ENCODE data around the gene PTPA. TPM values are rescaled to one million over a fixed set of nuclear protein-coding genes. Genes with fewer than 3 reads are reported as not detected.
A peak's percentile ranks its signal among the peaks of the same experiment; 100 is the strongest.

Gene PTPA
- total and polyA plus RNA-seq, 2 donors (not counting 1 experiment from before 2014, with no cell fraction given): 35.0 to 73.9 TPM

DNA sequence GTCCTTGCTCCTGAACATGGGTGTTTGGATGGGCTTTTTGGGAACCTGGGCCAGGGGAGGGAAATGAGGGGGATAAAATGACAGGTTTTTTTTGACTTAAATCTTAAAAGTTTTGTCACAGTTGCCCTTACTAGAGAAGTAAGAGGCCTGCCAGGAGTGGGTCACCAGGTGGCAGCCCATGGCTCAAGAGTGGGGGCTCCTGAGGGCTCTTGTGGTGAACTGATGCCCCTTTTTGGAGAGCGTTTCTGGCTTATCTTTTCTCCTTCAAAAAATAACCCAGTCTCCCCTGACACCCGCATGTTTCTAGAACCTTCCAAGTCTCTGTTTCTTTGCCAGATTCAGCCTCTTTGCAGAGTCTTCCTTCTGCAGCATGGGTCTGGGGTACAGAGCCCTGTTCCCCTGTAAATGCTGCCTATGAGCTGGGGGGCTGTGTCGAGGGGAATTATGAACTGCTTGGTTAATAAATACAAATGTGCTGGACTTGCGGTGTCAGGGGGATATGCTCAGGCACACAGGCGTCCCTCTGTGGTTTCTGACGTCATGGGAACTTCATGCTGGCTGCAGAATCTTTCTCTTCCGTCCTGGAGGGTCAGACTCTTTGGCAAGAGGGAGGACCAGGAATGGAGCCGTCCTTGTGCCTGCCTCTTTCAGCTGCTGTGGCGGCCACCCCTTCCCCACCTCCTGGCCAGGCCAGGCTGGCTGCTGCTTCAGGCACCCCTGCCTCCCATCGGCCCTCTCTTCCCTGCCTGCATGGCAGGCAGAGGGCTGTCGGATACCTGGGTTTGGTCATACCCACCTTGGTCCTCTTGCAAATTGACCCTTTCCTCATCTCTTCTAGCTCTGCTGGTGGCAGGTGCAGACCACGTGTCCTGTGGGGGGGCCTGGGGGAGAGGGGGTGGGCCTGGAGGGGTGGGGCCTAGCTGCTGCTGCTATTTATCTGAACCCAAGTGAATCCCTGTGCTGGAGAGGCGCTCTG lies 30.1 kb downstream of the PTPA start:
- Histone ChIP-seq H4K20me1 (ENCODE audit: control insufficient read depth, insufficient read depth, low read length, poor library complexity, severe bottlenecking) (peaks cover 8% of the 10 kb centered on the region), H2AFZ (ENCODE audit: insufficient read depth, low read depth, low read length, poor library complexity, severe bottlenecking) (peak overlapping the region; percentile 79), H3K9me3 (ENCODE audit: control extremely low read depth in 1 of 3, control insufficient read depth in 2 of 3, insufficient read depth in 1 of 3, low read length in 2 of 3) (no peaks in the 10 kb centered on the region), H3K4me3 (ENCODE audit: control extremely low read depth in 1 of 5, extremely low read depth in 1 of 5, insufficient read depth in 1 of 5, low read depth in 2 of 5, low read length in 4 of 5) (peak overlapping the region in 2 of 5 experiments; percentile 1 to 10), H3K36me3 (replicated peaks in 1 of 2; ENCODE audit: control extremely low read depth in 1 of 2, control insufficient read depth in 1 of 2, extremely low read depth in 1 of 2, insufficient read depth in 2 of 2, low read length in 1 of 2) (peaks cover 0 to 55% of the 10 kb centered on the region in 2 experiments), H3K27me3 (replicated peaks in 1 of 4; ENCODE audit: control extremely low read depth in 1 of 4, control insufficient read depth in 3 of 4, insufficient read depth in 4 of 4, low read length in 3 of 4) (no peaks in the 10 kb centered on the region), H3K9ac (ENCODE audit: low read length) (peak overlapping the region; percentile 32), H3K4me1 (ENCODE audit: control insufficient read depth in 2 of 2, insufficient read depth in 2 of 2, low read length in 2 of 2) (peaks cover 43 to 50% of the 10 kb centered on the region in 2 donors), H3K79me2 (ENCODE audit: control insufficient read depth, insufficient read depth, low read length) (peaks cover 35% of the 10 kb centered on the region), H3K4me2 (replicated peaks; ENCODE audit: low read depth, low read length, poor library complexity, severe bottlenecking) (peak overlapping the region; percentile 94), H3K27ac (ENCODE audit: low read length in 2 of 2) (peak overlapping the region; percentile 97 to 100)
- Mint-ChIP-seq H3K27ac (peak overlapping the region; percentile 94), H3K4me3 (peak overlapping the region; percentile 90), H3K4me1 (peaks cover 47% of the 10 kb centered on the region), H3K9me3 (ENCODE audit: insufficient read depth) (no peaks in the 10 kb centered on the region), H3K27me3 (no peaks in the 10 kb centered on the region)
- ATAC-seq (ENCODE audit: low read depth): peak; percentile 28
- intact Hi-C loops (cut with micrococcal nuclease): loop anchor here (2.0 kb wide), 4 partner anchors 33 to 747 kb away; no protein-coding TSS in a partner anchor
- DNase-seq: peak; percentile 44
- WGBS (ENCODE audit: insufficient coverage): 23% methylated on average over 11 of the region's 13 CpGs
- ChIA-PET CTCF (interaction anchor here (1.2 to 18.9 kb wide), 20 partner anchors 8 to 596 kb away, joined by 3 to 382 read pairs (median 5); partner anchors contain the start of genes C9orf50, IER5L and NTMT1), POLR2A (interaction anchor here (0.6 to 2.6 kb wide), 7 partner anchors 10 to 484 kb away, joined by 3 to 22 read pairs (median 7); partner anchors contain the start of gene NTMT1)
- TF ChIP-seq, protein P1, sequence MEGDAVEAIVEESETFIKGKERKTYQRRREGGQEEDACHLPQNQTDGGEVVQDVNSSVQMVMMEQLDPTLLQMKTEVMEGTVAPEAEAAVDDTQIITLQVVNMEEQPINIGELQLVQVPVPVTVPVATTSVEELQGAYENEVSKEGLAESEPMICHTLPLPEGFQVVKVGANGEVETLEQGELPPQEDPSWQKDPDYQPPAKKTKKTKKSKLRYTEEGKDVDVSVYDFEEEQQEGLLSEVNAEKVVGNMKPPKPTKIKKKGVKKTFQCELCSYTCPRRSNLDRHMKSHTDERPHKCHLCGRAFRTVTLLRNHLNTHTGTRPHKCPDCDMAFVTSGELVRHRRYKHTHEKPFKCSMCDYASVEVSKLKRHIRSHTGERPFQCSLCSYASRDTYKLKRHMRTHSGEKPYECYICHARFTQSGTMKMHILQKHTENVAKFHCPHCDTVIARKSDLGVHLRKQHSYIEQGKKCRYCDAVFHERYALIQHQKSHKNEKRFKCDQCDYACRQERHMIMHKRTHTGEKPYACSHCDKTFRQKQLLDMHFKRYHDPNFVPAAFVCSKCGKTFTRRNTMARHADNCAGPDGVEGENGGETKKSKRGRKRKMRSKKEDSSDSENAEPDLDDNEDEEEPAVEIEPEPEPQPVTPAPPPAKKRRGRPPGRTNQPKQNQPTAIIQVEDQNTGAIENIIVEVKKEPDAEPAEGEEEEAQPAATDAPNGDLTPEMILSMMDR (IDR thresholded peaks at IDR 0.05): no peak
- TF ChIP-seq EZH2 (IDR thresholded peaks at IDR 0.05; ENCODE audit: borderline replicate concordance, insufficient read depth, low read depth, low read length, poor library complexity, severe bottlenecking): no peak
